HEK293 (cell line): Measurements from ENCODE around the gene DGKH.

ENCODE experiments used
- CTCF ChIA-PET: fragments of 350-600 bp; formaldehyde crosslinking; extraction: SDS; loops from one replicate; lab custom pipeline; 2021; ENCODE audit warnings: antibody characterized with exemption; lab: Yijun Ruan, JAX
- POLR2A ChIA-PET: fragments of 300-600 bp; formaldehyde crosslinking; extraction: SDS; loops from one replicate; lab custom pipeline; 2020; ENCODE audit warnings: antibody characterized with exemption, inconsistent platforms; lab: Yijun Ruan, JAX
- H3K27ac ChIP-seq: fragments of 200-500 bp; sonication (Bioruptor generic); 2 replicates; pipeline ENCODE4 v1.5.1; 2014; ENCODE audit warnings: low read depth, low read length, control low read depth, inconsistent platforms; ENCODE audit errors: extremely low read depth
- H3K36me3 ChIP-seq, 2 experiments: fragments of 200-500 bp in 1 of 2; sonication (Bioruptor generic) in 1 of 2; 1 replicate in 1 of 2; 2 replicates in 1 of 2; pipeline ENCODE4 v1.5.1; 2014 to 2017; ENCODE audit warnings: inconsistent platforms in 2 of 2, low read length in 2 of 2; ENCODE audit not compliant: control insufficient read depth in 2 of 2, insufficient read depth in 1 of 2
- H3K4me1 ChIP-seq: fragments of 200-500 bp; sonication (Bioruptor generic); 2 replicates; pipeline ENCODE4 v1.5.1; 2014; ENCODE audit warnings: mild to moderate bottlenecking, low read length, inconsistent platforms; ENCODE audit not compliant: control insufficient read depth, insufficient read depth
- H3K4me3 ChIP-seq: 2 replicates; pipeline ENCODE4 v1.5.1; 2011; ENCODE audit warnings: low read depth, mild to moderate bottlenecking, control low read depth, low read length, moderate library complexity
- H3K9me3 ChIP-seq: fragments of 200-500 bp; sonication (Bioruptor generic); 2 replicates; pipeline ENCODE4 v1.5.1; 2014; ENCODE audit warnings: low read depth, low read length, inconsistent platforms; ENCODE audit not compliant: control insufficient read depth, insufficient read depth
- ATF2 ChIP-seq: fragments of 450-650 bp; formaldehyde crosslinking; IDR thresholded peaks from 2 replicates; pipeline ENCODE4 v1.5.1; 2016; ENCODE audit warnings: missing biosample characterization, missing genetic modification characterization, low read depth
- GFI1B ChIP-seq: fragments of 450-650 bp; formaldehyde crosslinking; IDR thresholded peaks from 2 replicates; pipeline ENCODE4 v1.5.1; 2016; ENCODE audit warnings: missing biosample characterization, missing genetic modification characterization
- GLI2 ChIP-seq: fragments of 450-650 bp; formaldehyde crosslinking; IDR thresholded peaks from 2 replicates; pipeline ENCODE4; 2017; ENCODE audit warnings: missing biosample characterization, missing genetic modification characterization, low read depth, borderline replicate concordance
- GLIS1 ChIP-seq: fragments of 450-650 bp; formaldehyde crosslinking; IDR thresholded peaks from 2 replicates; pipeline ENCODE4 v1.5.1; 2016; ENCODE audit warnings: missing biosample characterization, missing genetic modification characterization
- HOXA7 ChIP-seq: sonication (generic); formaldehyde crosslinking; IDR thresholded peaks from 2 replicates; pipeline ENCODE4 v1.8.1; 2022; ENCODE audit warnings: missing genetic modification reagents, borderline replicate concordance
- MYNN ChIP-seq: fragments of 450-650 bp; formaldehyde crosslinking; IDR thresholded peaks from 2 replicates; pipeline ENCODE4 v1.5.1; 2016; ENCODE audit warnings: missing biosample characterization, missing genetic modification characterization, borderline replicate concordance
- OSR2 ChIP-seq: fragments of 450-650 bp; formaldehyde crosslinking; IDR thresholded peaks from 2 replicates; pipeline ENCODE4 v1.5.1; 2016; ENCODE audit warnings: missing biosample characterization, missing genetic modification characterization
- SCRT2 ChIP-seq: fragments of 450-650 bp; formaldehyde crosslinking; IDR thresholded peaks from 2 replicates; pipeline ENCODE4 v1.5.1; 2016; ENCODE audit warnings: missing biosample characterization, missing genetic modification characterization
- SP7 ChIP-seq: fragments of 450-650 bp; formaldehyde crosslinking; IDR thresholded peaks from 2 replicates; pipeline ENCODE4 v1.5.1; 2016; ENCODE audit warnings: missing biosample characterization, missing genetic modification characterization
- TRIM28 ChIP-seq: IDR thresholded peaks from 2 replicates; pipeline ENCODE4 v1.6.1; 2011; ENCODE audit warnings: low read length, control low read depth, borderline replicate concordance
- ZBTB48 ChIP-seq: fragments of 450-650 bp; formaldehyde crosslinking; IDR thresholded peaks from 2 replicates; pipeline ENCODE4 v1.5.1; 2016; ENCODE audit warnings: missing biosample characterization, missing genetic modification characterization
- ZBTB8A ChIP-seq: fragments of 450-650 bp; formaldehyde crosslinking; IDR thresholded peaks from 2 replicates; pipeline ENCODE4 v1.5.1; 2016; ENCODE audit warnings: missing biosample characterization, missing genetic modification characterization
- ZNF146 ChIP-seq: fragments of 450-650 bp; formaldehyde crosslinking; IDR thresholded peaks from 2 replicates; pipeline ENCODE4 v1.5.1; 2016; ENCODE audit warnings: missing biosample characterization, missing genetic modification characterization
- ZNF16 ChIP-seq: fragments of 450-650 bp; formaldehyde crosslinking; IDR thresholded peaks from 2 replicates; pipeline ENCODE4 v1.5.1; 2016; ENCODE audit warnings: low read depth, missing biosample characterization, missing genetic modification characterization
- ZNF184 ChIP-seq: fragments of 450-650 bp; IDR thresholded peaks from 2 replicates; pipeline ENCODE4 v1.5.1; 2018; ENCODE audit warnings: missing biosample characterization, mild to moderate bottlenecking, missing genetic modification characterization
- ZNF211 ChIP-seq: fragments of 450-650 bp; formaldehyde crosslinking; IDR thresholded peaks from 2 replicates; pipeline ENCODE4 v1.5.1; 2016; ENCODE audit warnings: low read depth, missing biosample characterization, missing genetic modification characterization
- ZNF221 ChIP-seq: fragments of 450-650 bp; formaldehyde crosslinking; IDR thresholded peaks from 2 replicates; pipeline ENCODE4 v1.5.1; 2017; ENCODE audit warnings: missing biosample characterization, missing genetic modification characterization, borderline replicate concordance
- ZNF248 ChIP-seq: fragments of 450-650 bp; formaldehyde crosslinking; IDR thresholded peaks from 2 replicates; pipeline ENCODE4 v1.5.1; 2017; ENCODE audit warnings: missing biosample characterization, missing genetic modification characterization
- ZNF350 ChIP-seq: fragments of 450-650 bp; formaldehyde crosslinking; IDR thresholded peaks from 2 replicates; pipeline ENCODE4 v1.5.0; 2017; ENCODE audit warnings: missing biosample characterization, mild to moderate bottlenecking, missing genetic modification characterization
- ZNF433 ChIP-seq: fragments of 450-650 bp; formaldehyde crosslinking; IDR thresholded peaks from 2 replicates; pipeline ENCODE4 v1.5.1; 2016; ENCODE audit warnings: missing biosample characterization, missing genetic modification characterization, low read depth
- ZNF473 ChIP-seq: fragments of 450-650 bp; formaldehyde crosslinking; IDR thresholded peaks from 2 replicates; pipeline ENCODE4 v1.5.1; 2017; ENCODE audit warnings: missing biosample characterization, missing genetic modification characterization
- ZNF501 ChIP-seq: fragments of 450-650 bp; formaldehyde crosslinking; IDR thresholded peaks from 2 replicates; pipeline ENCODE4 v1.5.1; 2016; ENCODE audit warnings: missing biosample characterization, missing genetic modification characterization
- ZNF514 ChIP-seq: fragments of 450-650 bp; formaldehyde crosslinking; IDR thresholded peaks from 2 replicates; pipeline ENCODE4 v1.5.1; 2016; ENCODE audit warnings: missing biosample characterization, missing genetic modification characterization
- ZNF544 ChIP-seq: fragments of 450-650 bp; formaldehyde crosslinking; IDR thresholded peaks from 2 replicates; pipeline ENCODE4 v1.5.0; 2017; ENCODE audit warnings: missing biosample characterization, missing genetic modification characterization
- ZNF600 ChIP-seq: fragments of 450-650 bp; formaldehyde crosslinking; IDR thresholded peaks from 2 replicates; pipeline ENCODE4 v1.5.1; 2016; ENCODE audit warnings: missing biosample characterization, missing genetic modification characterization
- ZNF629 ChIP-seq: fragments of 450-650 bp; formaldehyde crosslinking; IDR thresholded peaks from 2 replicates; pipeline ENCODE4 v1.5.1; 2017; ENCODE audit warnings: missing biosample characterization, missing genetic modification characterization
- ZNF785 ChIP-seq: fragments of 450-650 bp; formaldehyde crosslinking; IDR thresholded peaks from 2 replicates; pipeline ENCODE4 v1.5.1; 2016; ENCODE audit warnings: missing biosample characterization, missing genetic modification characterization
- ZNF791 ChIP-seq: fragments of 450-650 bp; formaldehyde crosslinking; IDR thresholded peaks from 2 replicates; pipeline ENCODE4 v1.5.1; 2016; ENCODE audit warnings: missing biosample characterization, missing genetic modification characterization
- ZNF830 ChIP-seq: fragments of 450-650 bp; IDR thresholded peaks from 2 replicates; pipeline ENCODE4 v1.5.0; 2018; ENCODE audit warnings: missing biosample characterization, missing genetic modification characterization, low read depth, mild to moderate bottlenecking, moderate library complexity
- ZSCAN16 ChIP-seq: fragments of 450-650 bp; formaldehyde crosslinking; IDR thresholded peaks from 2 replicates; pipeline ENCODE4 v1.5.1; 2016; ENCODE audit warnings: missing biosample characterization, missing genetic modification characterization
- ZSCAN23 ChIP-seq: fragments of 450-650 bp; formaldehyde crosslinking; IDR thresholded peaks from 2 replicates; pipeline ENCODE4 v1.5.1; 2016; ENCODE audit warnings: missing biosample characterization, missing genetic modification characterization
- TF ChIP-seq, protein P1 (sequence below): fragments of 450-650 bp; IDR thresholded peaks from 2 replicates; pipeline ENCODE4 v1.5.1; 2018; ENCODE audit warnings: missing biosample characterization, mild to moderate bottlenecking, missing genetic modification characterization

Gene DGKH

GRCh38 chr13:42219876-42220275, 171.4 kb downstream of the DGKH start:
- TF ChIP-seq ZNF514 (tag by site-specific recombination) (no peak), GFI1B (tag by site-specific recombination) (no peak), ZNF350 (tag by site-specific recombination) (no peak), ATF2 (no peak), ZNF211 (tag by site-specific recombination) (no peak), ZNF221 (tag by site-specific recombination) (no peak), ZNF600 (no peak)
- Histone ChIP-seq H3K27ac (no peak overlapping the region), H3K4me1 (no peaks in the 10 kb centered on the region), H3K36me3 (peaks cover 3 to 11% of the 10 kb centered on the region in 2 experiments), H3K4me3 (no peak overlapping the region), H3K9me3 (no peaks in the 10 kb centered on the region)
- ChIA-PET POLR2A (no interaction called here), CTCF (interaction anchor here (0.6 kb wide), 1 partner anchor 22 kb away, joined by 3 read pairs; no protein-coding TSS in a partner anchor)

DNA sequence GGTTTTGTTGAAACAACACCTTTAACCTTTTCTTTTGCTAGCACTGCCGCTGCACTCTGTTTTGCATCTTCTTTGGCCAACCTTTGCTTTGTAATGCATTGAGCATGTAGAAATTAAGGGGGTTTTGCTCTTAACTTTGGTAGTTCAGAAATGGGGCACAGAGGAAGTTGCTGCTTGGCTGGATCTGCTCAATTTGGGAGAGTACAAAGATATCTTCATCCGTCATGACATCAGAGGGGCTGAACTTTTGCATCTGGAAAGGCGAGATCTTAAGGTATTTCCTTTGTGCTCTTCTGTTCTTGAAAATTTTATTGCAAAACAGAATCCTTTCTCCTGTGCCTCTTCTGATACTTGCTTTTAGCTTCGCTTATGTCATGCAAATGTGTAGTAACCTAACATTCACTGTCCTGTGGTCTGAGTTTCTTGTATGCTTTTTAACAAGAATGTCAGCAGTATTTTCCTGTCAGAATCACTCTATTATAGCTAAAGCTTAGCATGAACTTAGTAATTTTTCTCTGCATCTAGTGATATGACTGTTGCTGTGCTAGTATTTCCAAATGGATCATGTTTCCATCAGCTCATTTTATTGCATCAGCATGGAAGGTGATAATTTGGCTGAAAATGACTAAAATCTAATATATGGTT, 172.8 kb downstream of the DGKH start:
- Histone ChIP-seq H3K4me3 (no peak overlapping the region), H3K4me1 (no peaks in the 10 kb centered on the region), H3K36me3 (peaks cover 3 to 11% of the 10 kb centered on the region in 2 experiments), H3K27ac (no peak overlapping the region), H3K9me3 (no peaks in the 10 kb centered on the region)
- ChIA-PET POLR2A (no interaction called here), CTCF (interaction anchor here (1.0 kb wide), 1 partner anchor 17 kb away, joined by 3 read pairs; no protein-coding TSS in a partner anchor)
- TF ChIP-seq ZBTB8A (no peak), ZNF514 (tag by site-specific recombination) (no peak), ZNF544 (no peak), GLIS1 (no peak), ZNF791 (tag by site-specific recombination) (no peak), ZNF473 (tag by site-specific recombination) (no peak), SCRT2 (no peak), ZNF629 (no peak), ZNF433 (tag by site-specific recombination) (no peak), ZSCAN23 (tag by site-specific recombination) (no peak), ZSCAN16 (tag by site-specific recombination) (no peak), ZNF16 (tag by site-specific recombination) (no peak), OSR2 (tag by site-specific recombination) (no peak), ZNF785 (tag by site-specific recombination) (no peak), ZNF830 (tag by site-specific recombination) (no peak)

GRCh38 chr13:42223681-42224080, 175.2 kb downstream of the DGKH start:
- TF ChIP-seq MYNN (no peak), GLI2 (tag by site-specific recombination) (no peak), ZNF146 (tag by site-specific recombination) (no peak), ZNF501 (tag by site-specific recombination) (no peak), SP7 (tag by site-specific recombination) (no peak), ZBTB48 (no peak), ZNF248 (no peak), TRIM28 (no peak), ZNF184 (tag by site-specific recombination) (no peak), HOXA7 (CRISPR knock-in tag) (no peak)
- TF ChIP-seq, protein P1, sequence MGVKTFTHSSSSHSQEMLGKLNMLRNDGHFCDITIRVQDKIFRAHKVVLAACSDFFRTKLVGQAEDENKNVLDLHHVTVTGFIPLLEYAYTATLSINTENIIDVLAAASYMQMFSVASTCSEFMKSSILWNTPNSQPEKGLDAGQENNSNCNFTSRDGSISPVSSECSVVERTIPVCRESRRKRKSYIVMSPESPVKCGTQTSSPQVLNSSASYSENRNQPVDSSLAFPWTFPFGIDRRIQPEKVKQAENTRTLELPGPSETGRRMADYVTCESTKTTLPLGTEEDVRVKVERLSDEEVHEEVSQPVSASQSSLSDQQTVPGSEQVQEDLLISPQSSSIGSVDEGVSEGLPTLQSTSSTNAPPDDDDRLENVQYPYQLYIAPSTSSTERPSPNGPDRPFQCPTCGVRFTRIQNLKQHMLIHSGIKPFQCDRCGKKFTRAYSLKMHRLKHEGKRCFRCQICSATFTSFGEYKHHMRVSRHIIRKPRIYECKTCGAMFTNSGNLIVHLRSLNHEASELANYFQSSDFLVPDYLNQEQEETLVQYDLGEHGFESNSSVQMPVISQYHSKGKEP (tag by site-specific recombination): no peak
- H3K4me1 ChIP-seq: no peaks in the 10 kb centered on the region
- CTCF ChIA-PET: no interaction called here

More at GRCh38 chr13:42223681-42224080, 175.2 kb downstream of the DGKH start:
- Histone ChIP-seq H3K9me3 (no peaks in the 10 kb centered on the region), H3K4me3 (no peak overlapping the region), H3K27ac (no peak overlapping the region), H3K36me3 (peaks cover 3 to 11% of the 10 kb centered on the region in 2 experiments)
- POLR2A ChIA-PET: no interaction called here
